VCaP (cell line): ENCODE measurements around the gene ZSWIM6.

Experiments
- H3K27ac ChIP-seq: fragments of 450-650 bp; 2 replicates; pipeline ENCODE4 v1.5.1; 2017
- CTCF ChIP-seq: fragments of 450-650 bp; conservative IDR thresholded peaks from 2 replicates; pipeline ENCODE4 v1.5.1; 2017; ENCODE audit warnings: mild to moderate bottlenecking, moderate library complexity

Gene ZSWIM6

DNA sequence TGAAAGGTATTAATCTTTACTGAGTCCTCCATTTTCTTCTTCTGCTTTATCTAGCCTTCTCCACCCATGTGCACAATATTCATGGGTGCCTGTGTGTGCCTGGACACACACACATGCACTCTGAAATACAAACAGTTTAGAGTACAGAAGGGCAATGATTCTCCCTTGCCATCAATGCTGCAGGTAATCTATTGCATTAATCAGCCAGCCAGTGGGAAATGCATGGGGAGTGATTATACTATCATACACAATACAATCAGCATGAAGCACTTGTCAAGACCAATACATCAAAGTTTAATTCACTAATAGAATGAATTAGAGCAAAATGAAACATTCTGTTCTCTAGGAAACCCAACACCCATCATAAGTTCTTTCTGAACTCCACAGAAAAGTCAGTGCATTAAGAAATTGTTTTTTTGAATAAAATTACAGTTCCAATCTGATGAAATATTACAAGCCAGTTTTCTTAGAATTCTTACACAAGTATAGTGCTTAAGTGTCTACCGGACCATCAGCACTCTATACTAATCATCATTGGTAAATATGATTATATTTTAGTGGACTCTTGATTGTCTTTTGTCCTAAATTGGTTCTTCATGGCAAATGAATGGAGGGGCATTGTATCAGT, 172.2 kb downstream of the ZSWIM6 start:
- no peak for TF ChIP-seq CTCF
- H3K27ac ChIP-seq: no peak overlapping the region

DNA sequence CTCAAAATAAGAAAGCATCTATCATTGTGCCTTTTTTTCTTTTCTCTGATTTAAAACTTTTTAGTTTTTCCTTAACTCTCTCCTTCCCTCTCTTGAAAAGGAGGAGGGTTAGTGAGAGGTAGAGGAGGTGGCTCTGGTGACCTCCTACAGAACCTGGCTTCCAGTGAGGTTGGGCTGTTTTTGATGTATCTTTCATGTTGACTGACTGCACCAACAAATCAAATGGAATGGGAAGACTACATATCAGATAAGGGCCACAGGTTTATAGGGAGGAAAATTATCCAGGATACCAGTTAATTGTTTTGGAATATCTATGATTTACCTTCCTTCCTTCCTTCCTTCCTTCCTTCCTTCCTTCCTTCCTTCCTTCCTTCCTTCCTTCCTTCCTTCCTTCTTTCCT, 173.2 kb downstream of the ZSWIM6 start:
- TF ChIP-seq CTCF: no peak
- no peak overlapping the region for H3K27ac ChIP-seq

DNA sequence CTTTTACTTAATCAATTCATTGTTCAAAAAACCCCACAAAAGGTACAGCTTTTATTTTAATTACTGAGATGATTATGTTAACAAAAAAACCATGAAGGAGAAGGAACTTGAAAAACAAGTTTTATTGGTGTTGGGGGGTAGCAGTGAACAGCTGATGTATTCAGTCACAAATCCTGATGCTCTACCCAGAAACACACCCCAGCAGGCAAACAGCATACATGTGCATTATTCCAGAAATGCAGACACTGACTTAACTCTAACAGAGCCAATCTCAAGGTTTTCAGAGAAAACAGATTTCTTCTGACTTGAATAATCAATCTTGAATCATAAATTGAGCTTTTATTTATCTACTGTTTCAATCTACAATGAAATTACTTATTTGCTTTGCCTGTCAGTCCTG, 175.2 kb downstream of the ZSWIM6 start:
- no peak for TF ChIP-seq CTCF
- H3K27ac ChIP-seq: peak overlapping the region; percentile 32

DNA sequence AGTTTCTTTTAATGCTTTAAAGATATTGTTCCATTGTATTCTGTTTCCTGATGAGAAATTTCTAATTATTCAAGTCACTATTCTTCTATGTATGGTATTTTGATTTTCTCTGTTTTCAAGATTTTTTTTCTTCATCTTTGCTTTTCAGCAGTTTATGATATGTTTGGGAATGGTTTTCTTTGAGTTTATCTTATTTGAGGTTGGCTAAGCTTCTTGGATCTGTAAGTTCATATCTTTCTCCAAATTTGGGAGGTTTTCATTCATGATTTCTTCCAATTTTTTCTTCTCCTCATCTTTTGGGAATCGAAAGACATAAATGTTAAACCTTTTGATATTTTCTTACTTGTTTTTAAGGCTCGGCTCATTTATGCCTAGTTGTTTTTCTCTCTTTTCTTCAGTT, 184.9 kb downstream of the ZSWIM6 start:
- TF ChIP-seq CTCF: no peak
- H3K27ac ChIP-seq: no peak overlapping the region

DNA sequence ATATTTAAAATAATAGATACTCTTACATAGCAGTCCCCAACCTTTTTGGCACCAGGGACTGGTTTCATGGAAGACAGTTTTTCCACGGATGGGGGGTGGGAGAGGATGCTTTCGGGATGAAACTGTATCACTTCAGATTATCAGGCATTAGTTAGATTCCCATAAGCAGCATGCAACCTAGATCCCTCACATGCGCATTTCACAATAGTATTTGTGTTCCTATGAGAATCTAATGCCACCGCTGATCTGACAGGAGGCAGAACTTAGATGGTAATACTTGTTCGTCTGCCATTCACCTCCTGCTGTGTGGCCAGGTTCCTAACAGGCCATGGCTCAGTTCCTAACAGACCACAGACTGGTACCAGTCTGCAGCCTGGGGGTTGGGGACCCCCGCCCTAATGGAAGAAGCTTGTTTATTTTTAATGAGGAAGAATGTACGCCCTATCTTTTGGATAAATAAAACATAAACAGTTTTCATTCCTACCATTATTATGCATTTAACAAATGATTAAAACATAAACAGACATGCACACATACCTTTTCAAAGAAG, 187.7 kb downstream of the ZSWIM6 start:
- TF ChIP-seq CTCF: no peak
- no peak overlapping the region for H3K27ac ChIP-seq

GRCh38 chr5:61523073-61523472, 191.0 kb downstream of the ZSWIM6 start:
- no peak for TF ChIP-seq CTCF
- no peak overlapping the region for H3K27ac ChIP-seq

DNA sequence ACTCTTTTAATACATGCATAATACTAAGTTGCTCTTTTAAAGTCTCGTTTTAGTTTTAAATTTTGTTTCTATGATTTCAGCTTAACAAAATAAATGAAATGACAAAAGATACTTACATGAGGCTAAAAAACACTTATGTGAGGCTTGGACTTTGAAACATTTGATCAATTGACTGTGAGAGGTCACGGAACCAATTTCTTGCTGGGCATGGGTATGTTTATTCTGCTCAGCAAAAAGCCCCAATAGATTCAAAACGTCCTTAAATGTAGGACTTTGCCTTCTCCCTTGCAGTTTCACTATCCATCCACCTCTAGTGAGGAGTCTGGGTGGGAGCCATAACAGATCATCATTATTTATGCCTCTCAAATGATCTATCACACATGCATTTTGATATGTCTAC, 191.9 kb downstream of the ZSWIM6 start:
- no peak overlapping the region for H3K27ac ChIP-seq
- no peak for TF ChIP-seq CTCF
